Upper lobe of left lung (tissue), 6 donors: ENCODE results near the gene FOXA1. TPM values are rescaled to one million over a fixed set of nuclear protein-coding genes. Genes with fewer than 3 reads are reported as not detected.

Experiments used
- ATAC-seq, 2 donors: fragments of 200-7000 bp; cut with Tn5 transposase; one replicate each; pipeline ENCODE4 v1.9.1; 2022; ENCODE audit warnings: mild to moderate bottlenecking in 2 of 2, moderate library complexity in 2 of 2; ENCODE audit not compliant: low FRiP score in 2 of 2
- DNase-seq, 2 donors: peaks; one replicate each; pipeline ENCODE4 v3.0.0-alpha.2; 2019 to 2020
- H3K27ac ChIP-seq, 4 donors: fragments of 200-600 bp; sonication (generic); one replicate each; pipeline ENCODE4 v1.5.1; 2016 to 2019
- H3K27me3 ChIP-seq, 4 donors: fragments of 200-600 bp; sonication (generic); one replicate each; pipeline ENCODE4 v1.5.1; 2017 to 2019
- H3K36me3 ChIP-seq, 4 donors: fragments of 200-600 bp; sonication (generic); one replicate each; pipeline ENCODE4 v1.5.1; 2016 to 2019
- H3K4me1 ChIP-seq, 4 donors: fragments of 200-600 bp; sonication (generic); one replicate each; pipeline ENCODE4 v1.5.1; 2018 to 2019
- H3K4me3 ChIP-seq, 4 donors: fragments of 200-600 bp; sonication (generic); one replicate each; pipeline ENCODE4 v1.5.1; 2017 to 2019; ENCODE audit warnings: mild to moderate bottlenecking in 2 of 4, moderate library complexity in 1 of 4
- H3K9me3 ChIP-seq, 4 donors: fragments of 200-600 bp; sonication (generic); one replicate each; pipeline ENCODE4 v1.5.1; 2018 to 2019
- EP300 ChIP-seq, 4 donors: sonication (generic); formaldehyde crosslinking; IDR thresholded peaks; one replicate each; pipeline ENCODE4 v1.5.1; 2017; ENCODE audit warnings: antibody characterized with exemption in 4 of 4, control low read depth in 2 of 4
- POLR2A ChIP-seq, 4 donors: fragments of 450-650 bp; IDR thresholded peaks; one replicate each; pipeline ENCODE4 v1.5.1; 2016 to 2017; ENCODE audit warnings: antibody characterized with exemption in 4 of 4, mild to moderate bottlenecking in 2 of 4
- POLR2AphosphoS5 ChIP-seq, 2 donors: sonication (generic); formaldehyde crosslinking; IDR thresholded peaks; one replicate each; pipeline ENCODE4 v1.5.1; 2017; ENCODE audit warnings: antibody characterized with exemption in 2 of 2
- WGBS, 2 donors: methylation state at CpG; one replicate each; pipeline ENCODE4 v1.1.5; 2017 to 2018; 5-methylcytosine and 5-hydroxymethylcytosine counted together
- total RNA-seq, 6 donors: library from RNA; depleted of rRNA in 4 of 6; stranded (reverse); fragments of >200 nt in 4 of 6; gene quantifications; one replicate each; pipeline versions ENCODE4 v1.1.0 to v1.2.1, GENCODE V29; 2016 to 2021
- TF ChIP-seq, protein P1 (sequence below), 6 experiments: fragments of 450-650 bp in 4 of 6; fragments of 200-600 bp in 2 of 6; sonication (generic) in 2 of 6; IDR thresholded peaks; one replicate each; pipeline ENCODE4 v1.5.1; 2016 to 2019; ENCODE audit warnings: antibody characterized with exemption in 6 of 6
- donor health status: DM: no; HTN: no; CAD: no; lungs with moderate emphysema.
- donor health status: DM: no; HTN: yes; CAD: no; lungs with severe emphysema.

The FOXA1 gene
- total RNA-seq, 6 donors from 2014 or later = 25.1 to 69.2 (median 34.6) TPM

DNA sequence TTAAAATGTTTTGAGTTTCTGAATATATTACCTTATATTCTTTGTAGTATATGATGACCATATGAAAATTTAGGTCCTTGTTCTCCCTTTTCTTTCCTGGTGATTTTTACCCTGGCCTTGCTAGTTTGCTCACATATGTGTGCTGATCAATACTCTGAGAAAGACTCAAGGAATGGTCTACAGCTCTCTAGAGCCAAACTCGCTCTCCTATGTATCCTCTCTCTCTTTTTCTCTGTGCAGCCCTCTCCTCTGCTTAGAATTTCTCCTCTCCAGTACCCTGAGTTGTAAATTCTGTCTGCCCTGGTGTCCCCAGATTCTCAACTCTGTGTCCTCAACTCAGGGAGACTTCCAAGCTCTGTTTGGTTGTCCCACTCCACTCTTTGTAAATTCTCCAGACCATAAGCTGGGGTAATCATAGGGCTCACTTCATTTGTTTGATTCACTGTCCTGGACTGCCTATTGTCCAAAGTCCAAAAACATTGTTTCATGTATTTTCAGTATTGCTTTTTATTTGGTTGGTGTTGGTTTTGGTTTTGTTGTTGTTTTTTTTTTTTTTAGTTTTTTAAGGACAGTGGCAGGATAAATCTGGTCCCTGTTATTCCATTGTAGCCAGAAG lies 41.0 kb downstream of the FOXA1 start:
- WGBS, 2 donors = 88 to 89% methylated on average over 1 of the region's 1 CpG

DNA sequence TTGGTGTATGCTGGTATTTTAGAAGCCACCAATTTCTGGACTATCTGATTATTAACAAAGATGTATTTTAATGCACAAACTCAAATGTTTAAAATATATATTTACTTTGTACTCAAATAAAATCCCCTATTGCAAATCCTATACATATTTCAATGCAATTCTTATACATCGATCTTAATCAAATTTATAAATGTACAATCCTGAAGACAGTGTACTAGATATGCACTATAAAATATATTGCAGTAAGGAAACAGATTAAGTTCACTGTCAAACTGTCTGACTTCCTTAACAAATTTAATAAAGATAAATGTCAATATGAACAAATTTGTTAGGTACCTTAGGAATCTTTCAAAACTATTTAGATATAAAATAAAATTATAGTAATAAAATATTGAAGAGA lies 43.9 kb downstream of the FOXA1 start:
- peaks cover 0 to 8% (median 0%) of the 10 kb centered on the region in 4 donors for H3K9me3 ChIP-seq
- DNase-seq = no peak
- H3K4me1 ChIP-seq = no peaks in the 10 kb centered on the region
- no peak overlapping the region for H3K4me3 ChIP-seq
- no peaks in the 10 kb centered on the region for H3K36me3 ChIP-seq
- ATAC-seq = no peak
- 83 to 91% methylated on average over 1 of the region's 1 CpG for WGBS, 2 donors
- no peaks in the 10 kb centered on the region for H3K27me3 ChIP-seq
- H3K27ac ChIP-seq = no peak overlapping the region
- TF ChIP-seq, protein P1, sequence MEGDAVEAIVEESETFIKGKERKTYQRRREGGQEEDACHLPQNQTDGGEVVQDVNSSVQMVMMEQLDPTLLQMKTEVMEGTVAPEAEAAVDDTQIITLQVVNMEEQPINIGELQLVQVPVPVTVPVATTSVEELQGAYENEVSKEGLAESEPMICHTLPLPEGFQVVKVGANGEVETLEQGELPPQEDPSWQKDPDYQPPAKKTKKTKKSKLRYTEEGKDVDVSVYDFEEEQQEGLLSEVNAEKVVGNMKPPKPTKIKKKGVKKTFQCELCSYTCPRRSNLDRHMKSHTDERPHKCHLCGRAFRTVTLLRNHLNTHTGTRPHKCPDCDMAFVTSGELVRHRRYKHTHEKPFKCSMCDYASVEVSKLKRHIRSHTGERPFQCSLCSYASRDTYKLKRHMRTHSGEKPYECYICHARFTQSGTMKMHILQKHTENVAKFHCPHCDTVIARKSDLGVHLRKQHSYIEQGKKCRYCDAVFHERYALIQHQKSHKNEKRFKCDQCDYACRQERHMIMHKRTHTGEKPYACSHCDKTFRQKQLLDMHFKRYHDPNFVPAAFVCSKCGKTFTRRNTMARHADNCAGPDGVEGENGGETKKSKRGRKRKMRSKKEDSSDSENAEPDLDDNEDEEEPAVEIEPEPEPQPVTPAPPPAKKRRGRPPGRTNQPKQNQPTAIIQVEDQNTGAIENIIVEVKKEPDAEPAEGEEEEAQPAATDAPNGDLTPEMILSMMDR (IDR thresholded peaks at IDR 0.05) = no peak
- TF ChIP-seq POLR2A (IDR thresholded peaks at IDR 0.05) (no peak), POLR2AphosphoS5 (IDR thresholded peaks at IDR 0.05) (no peak), EP300 (IDR thresholded peaks at IDR 0.05) (no peak)

More for the DNA sequence above, 41.0 kb downstream of the FOXA1 start:
- H3K27ac ChIP-seq = no peak overlapping the region
- no peak overlapping the region for H3K4me3 ChIP-seq
- no peaks in the 10 kb centered on the region for H3K27me3 ChIP-seq
- no peaks in the 10 kb centered on the region for H3K4me1 ChIP-seq
- ATAC-seq = no peak
- peaks cover 0 to 8% (median 0%) of the 10 kb centered on the region in 4 donors for H3K9me3 ChIP-seq
- no peaks in the 10 kb centered on the region for H3K36me3 ChIP-seq
- TF ChIP-seq EP300 (IDR thresholded peaks at IDR 0.05) = no peak
- TF ChIP-seq POLR2A (IDR thresholded peaks at IDR 0.05) = no peak
- no peak for DNase-seq

- H3K4me1 ChIP-seq = no peaks in the 10 kb centered on the region
- TF ChIP-seq EP300 (IDR thresholded peaks at IDR 0.05) (no peak), POLR2AphosphoS5 (IDR thresholded peaks at IDR 0.05) (no peak), POLR2A (IDR thresholded peaks at IDR 0.05) (no peak)
- no peak for ATAC-seq
- no peaks in the 10 kb centered on the region for H3K36me3 ChIP-seq
- no peak overlapping the region for H3K4me3 ChIP-seq
- DNase-seq = no peak
- WGBS, 2 donors = 50 to 52% methylated on average over 5 of the region's 5 CpGs
- H3K27me3 ChIP-seq = no peaks in the 10 kb centered on the region
- H3K9me3 ChIP-seq = peaks cover 0 to 8% (median 0%) of the 10 kb centered on the region in 4 donors
- no peak overlapping the region for H3K27ac ChIP-seq
These were observed 44.5 kb downstream of the FOXA1 start for GRCh38 chr14:37550511-37550910.

DNA sequence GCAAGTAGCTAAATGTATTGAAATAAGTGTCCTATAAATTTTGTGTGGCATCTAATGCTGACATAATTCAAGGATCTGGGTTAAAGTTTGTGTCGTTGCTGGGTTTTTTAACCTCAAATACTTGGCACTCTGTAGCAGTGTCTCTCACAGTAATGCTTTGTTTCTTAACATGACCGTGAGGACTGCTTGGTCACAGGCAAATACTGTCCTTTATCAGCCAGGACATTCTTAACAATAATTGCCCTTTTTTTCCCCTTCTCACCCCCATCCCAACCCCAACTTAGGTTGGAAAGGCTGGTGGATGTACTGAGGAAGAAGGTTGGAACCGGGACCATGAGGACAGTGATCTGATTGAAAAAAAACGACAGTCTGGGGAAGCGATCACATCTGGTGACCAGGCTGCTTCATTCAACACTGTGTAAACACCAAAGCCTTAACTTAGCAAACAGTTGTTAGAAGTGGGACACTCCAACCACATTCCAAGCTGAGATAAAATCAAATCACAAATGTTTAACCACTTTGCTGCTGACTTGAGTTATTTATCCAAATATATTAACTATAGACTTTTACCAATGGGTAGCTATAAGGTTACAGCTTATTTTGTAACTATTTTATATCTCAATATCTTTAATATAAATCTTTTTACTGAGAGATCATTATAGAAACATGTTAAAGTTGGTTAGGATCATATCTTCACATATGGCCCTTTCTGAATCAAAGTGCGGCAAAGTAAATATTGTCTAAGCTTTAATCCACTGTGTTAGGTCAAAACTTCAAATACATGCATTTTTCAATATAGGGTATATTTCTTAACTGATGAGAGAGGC lies 48.2 kb downstream of the FOXA1 start:
- peak overlapping the region in 1 of 4 donors; percentile 10 for H3K4me3 ChIP-seq
- H3K9me3 ChIP-seq = no peaks in the 10 kb centered on the region
- H3K4me1 ChIP-seq = no peaks in the 10 kb centered on the region
- ATAC-seq (peak; percentile 32 to 68), DNase-seq (no peak)
- H3K36me3 ChIP-seq = no peaks in the 10 kb centered on the region
- WGBS, 2 donors = 43 to 49% methylated on average over 6 of the region's 6 CpGs
- peak overlapping the region in 1 of 4 donors; percentile 40 for H3K27ac ChIP-seq
- no peaks in the 10 kb centered on the region for H3K27me3 ChIP-seq
- no peak for TF ChIP-seq POLR2AphosphoS5 (IDR thresholded peaks at IDR 0.05)
- no peak for TF ChIP-seq EP300 (IDR thresholded peaks at IDR 0.05)

- DNase-seq (no peak), ATAC-seq (no peak)
- Histone ChIP-seq H3K36me3 (no peaks in the 10 kb centered on the region), H3K27ac (no peak overlapping the region), H3K4me3 (no peak overlapping the region), H3K4me1 (no peaks in the 10 kb centered on the region), H3K9me3 (no peaks in the 10 kb centered on the region), H3K27me3 (no peaks in the 10 kb centered on the region)
- no peak for TF ChIP-seq POLR2A (IDR thresholded peaks at IDR 0.05)
- TF ChIP-seq, protein P1 (IDR thresholded peaks at IDR 0.05) = peak in 3 of 6 experiments; percentile 15 to 37 (median 18)
These were observed 49.9 kb downstream of the FOXA1 start for GRCh38 chr14:37545174-37545573.

- TF ChIP-seq, protein P1 (IDR thresholded peaks at IDR 0.05) = no peak
- TF ChIP-seq POLR2AphosphoS5 (IDR thresholded peaks at IDR 0.05) (no peak), POLR2A (IDR thresholded peaks at IDR 0.05) (no peak), EP300 (IDR thresholded peaks at IDR 0.05) (no peak)
- Histone ChIP-seq H3K27me3 (no peaks in the 10 kb centered on the region), H3K27ac (no peak overlapping the region), H3K4me3 (no peak overlapping the region), H3K36me3 (no peaks in the 10 kb centered on the region), H3K4me1 (no peaks in the 10 kb centered on the region), H3K9me3 (no peaks in the 10 kb centered on the region)
- WGBS, 2 donors = 45 to 54% methylated on average over 2 of the region's 2 CpGs
- DNase-seq (no peak), ATAC-seq (no peak)
These were observed 50.6 kb downstream of the FOXA1 start for GRCh38 chr14:37544407-37544806.
